ENCODE results near the gene MRPL2. TPM values are rescaled to one million over a fixed set of nuclear protein-coding genes. Genes with fewer than 3 reads are reported as not detected.

The MRPL2 gene
- total RNA-seq, 1 experiment from 2014 or later: 123 TPM

DNA sequence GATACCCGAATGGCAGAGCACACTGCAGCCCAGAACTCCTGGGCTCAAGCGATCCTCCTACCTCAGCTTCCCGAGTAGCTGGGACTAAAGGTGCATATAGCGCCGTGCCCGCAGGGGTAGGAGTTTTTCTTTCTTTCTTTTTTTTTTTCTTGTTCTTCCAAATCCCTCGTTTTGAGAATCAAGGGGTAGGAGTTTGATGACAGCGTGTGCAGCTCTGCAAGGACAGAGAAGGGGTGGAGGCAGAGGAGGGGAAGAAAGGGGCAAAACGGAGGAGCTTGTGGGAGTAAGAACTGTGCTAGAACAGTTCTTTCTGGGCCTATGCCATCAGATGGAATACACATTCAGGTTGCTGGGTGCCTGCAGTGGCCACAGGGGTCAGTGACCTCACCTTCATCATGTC lies 22.5 kb downstream of the MRPL2 start:
- TF ChIP-seq CEBPB (IDR thresholded peaks at IDR 0.05; ENCODE audit: low read depth) (no peak), CBX3 (IDR thresholded peaks at IDR 0.05; ENCODE audit: low read depth) (no peak), POLR2AphosphoS5 (IDR thresholded peaks at IDR 0.05; ENCODE audit: low read depth, low read length) (no peak), ZNF274 (IDR thresholded peaks at IDR 0.05; ENCODE audit: low read depth, low read length) (no peak), POLR2A (IDR thresholded peaks at IDR 0.05; ENCODE audit: borderline replicate concordance, extremely low read depth, insufficient read depth, insufficient read length) (no peak), ZFX (IDR thresholded peaks at IDR 0.05) (no peak), ELF1 (IDR thresholded peaks at IDR 0.05; ENCODE audit: borderline replicate concordance, low read depth) (no peak)
- TF ChIP-seq, protein P1, sequence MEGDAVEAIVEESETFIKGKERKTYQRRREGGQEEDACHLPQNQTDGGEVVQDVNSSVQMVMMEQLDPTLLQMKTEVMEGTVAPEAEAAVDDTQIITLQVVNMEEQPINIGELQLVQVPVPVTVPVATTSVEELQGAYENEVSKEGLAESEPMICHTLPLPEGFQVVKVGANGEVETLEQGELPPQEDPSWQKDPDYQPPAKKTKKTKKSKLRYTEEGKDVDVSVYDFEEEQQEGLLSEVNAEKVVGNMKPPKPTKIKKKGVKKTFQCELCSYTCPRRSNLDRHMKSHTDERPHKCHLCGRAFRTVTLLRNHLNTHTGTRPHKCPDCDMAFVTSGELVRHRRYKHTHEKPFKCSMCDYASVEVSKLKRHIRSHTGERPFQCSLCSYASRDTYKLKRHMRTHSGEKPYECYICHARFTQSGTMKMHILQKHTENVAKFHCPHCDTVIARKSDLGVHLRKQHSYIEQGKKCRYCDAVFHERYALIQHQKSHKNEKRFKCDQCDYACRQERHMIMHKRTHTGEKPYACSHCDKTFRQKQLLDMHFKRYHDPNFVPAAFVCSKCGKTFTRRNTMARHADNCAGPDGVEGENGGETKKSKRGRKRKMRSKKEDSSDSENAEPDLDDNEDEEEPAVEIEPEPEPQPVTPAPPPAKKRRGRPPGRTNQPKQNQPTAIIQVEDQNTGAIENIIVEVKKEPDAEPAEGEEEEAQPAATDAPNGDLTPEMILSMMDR (IDR thresholded peaks at IDR 0.05 in 2 of 3, conservative IDR thresholded peaks at IDR 0.05 in 1 of 3; ENCODE audit: borderline replicate concordance in 1 of 3, insufficient read depth in 1 of 3, low read depth in 2 of 3, low read length in 2 of 3): no peak
- H3K4me2 ChIP-seq (ENCODE audit: low read length): no peak overlapping the region
- H3K36me3 ChIP-seq (ENCODE audit: control insufficient read depth in 1 of 2, insufficient read depth in 2 of 2, low read length in 2 of 2): peaks cover 9 to 14% of the 10 kb centered on the region in 2 experiments
- no peak overlapping the region for H3K4me3 ChIP-seq (replicated peaks in 1 of 2; ENCODE audit: low read depth in 1 of 2, low read length in 2 of 2)
- H3K27me3 ChIP-seq (ENCODE audit: insufficient read depth, low read length): no peaks in the 10 kb centered on the region
- CTCF ChIA-PET: no interaction called here
- H3K9me2 ChIP-seq (ENCODE audit: insufficient read depth): no peaks in the 10 kb centered on the region
- RAD21 ChIA-PET (ENCODE audit: low non-redundant PET in 1 of 2, low total read pairs in 2 of 2, uncharacterized antibody in 2 of 2, unreplicated experiment in 2 of 2): no interaction called here
- H3K27ac ChIP-seq (ENCODE audit: low read depth, low read length): no peak overlapping the region
- no peak overlapping the region for H3K9ac ChIP-seq (ENCODE audit: low read length)
- ATAC-seq: no peak
- no peaks in the 10 kb centered on the region for H3K79me2 ChIP-seq (ENCODE audit: insufficient read depth, low read length)
- H3K9me3 ChIP-seq (ENCODE audit: control insufficient read depth in 1 of 2, insufficient read depth in 1 of 2, low read depth in 1 of 2, low read length in 2 of 2): no peaks in the 10 kb centered on the region
- no peak overlapping the region for H2AFZ ChIP-seq (ENCODE audit: low read depth, low read length, poor library complexity, severe bottlenecking)
- no TSS peak for BruUV-seq (replicated peaks)
- H4K20me1 ChIP-seq (ENCODE audit: insufficient read depth): no peaks in the 10 kb centered on the region
- intact Hi-C loops (cut with micrococcal nuclease): no loop called here
- no peaks in the 10 kb centered on the region for H3K4me1 ChIP-seq (ENCODE audit: control insufficient read depth in 1 of 2, insufficient read depth in 2 of 2, low read length in 2 of 2)
- POLR2A ChIA-PET: interaction anchor here (1.2 kb wide), 1 partner anchor 16 kb away, joined by 4 read pairs; the partner anchor contains the start of gene RRP36
- no peak for DNase-seq (ENCODE audit: low read depth, low spot score)

Data from HCT116 (cell line).